ENCODE measurements around the gene SP9. TPM values are rescaled to one million over a fixed set of nuclear protein-coding genes. Genes with fewer than 3 reads are reported as not detected.

SP9 gene
- total RNA-seq, 1 donor from 2014 or later: not detected

- H3K27me3 Mint-ChIP-seq: peaks cover 92% of the 10 kb centered on the region
- no peak overlapping the region for H3K4me3 Mint-ChIP-seq (ENCODE audit: low read depth)
- H3K9me3 Mint-ChIP-seq (ENCODE audit: low read depth): no peaks in the 10 kb centered on the region
- DNase-seq (ENCODE audit: low spot score, unreplicated experiment): no peak
- no peaks in the 10 kb centered on the region for H3K36me3 Mint-ChIP-seq (ENCODE audit: insufficient read depth)
- no peak for TF ChIP-seq CTCF (IDR thresholded peaks at IDR 0.05; ENCODE audit: unreplicated experiment)
- H3K27ac Mint-ChIP-seq: no peak overlapping the region
- peaks cover 19% of the 10 kb centered on the region for H3K4me1 Mint-ChIP-seq (ENCODE audit: low read depth)
These were observed 3.7 kb upstream of the SP9 start for GRCh38 chr2:174330945-174331594.

GRCh38 chr2:174331595-174332216 is 3.0 kb upstream of the SP9 start:
- Mint-ChIP-seq H3K36me3 (ENCODE audit: insufficient read depth) (no peaks in the 10 kb centered on the region), H3K4me3 (ENCODE audit: low read depth) (no peak overlapping the region), H3K27ac (peak overlapping the region; percentile 27), H3K4me1 (ENCODE audit: low read depth) (peaks cover 18% of the 10 kb centered on the region), H3K9me3 (ENCODE audit: low read depth) (no peaks in the 10 kb centered on the region), H3K27me3 (peaks cover 88% of the 10 kb centered on the region)
- DNase-seq (ENCODE audit: low spot score, unreplicated experiment): no peak
- no peak for TF ChIP-seq CTCF (IDR thresholded peaks at IDR 0.05; ENCODE audit: unreplicated experiment)

GRCh38 chr2:174332217-174332963 is 2.4 kb upstream of the SP9 start:
- Mint-ChIP-seq H3K4me1 (ENCODE audit: low read depth) (peaks cover 13% of the 10 kb centered on the region), H3K4me3 (ENCODE audit: low read depth) (no peak overlapping the region), H3K36me3 (ENCODE audit: insufficient read depth) (no peaks in the 10 kb centered on the region), H3K9me3 (ENCODE audit: low read depth) (no peaks in the 10 kb centered on the region), H3K27ac (peak overlapping the region; percentile 27), H3K27me3 (peaks cover 86% of the 10 kb centered on the region)
- DNase-seq (ENCODE audit: low spot score, unreplicated experiment): no peak
- peak; percentile 28 for TF ChIP-seq CTCF (IDR thresholded peaks at IDR 0.05; ENCODE audit: unreplicated experiment)

- no peak for TF ChIP-seq CTCF (IDR thresholded peaks at IDR 0.05; ENCODE audit: unreplicated experiment)
- no peak overlapping the region for H3K4me3 Mint-ChIP-seq (ENCODE audit: low read depth)
- peaks cover 86% of the 10 kb centered on the region for H3K27me3 Mint-ChIP-seq
- no peak for DNase-seq (ENCODE audit: low spot score, unreplicated experiment)
- peaks cover 14% of the 10 kb centered on the region for H3K4me1 Mint-ChIP-seq (ENCODE audit: low read depth)
- no peaks in the 10 kb centered on the region for H3K9me3 Mint-ChIP-seq (ENCODE audit: low read depth)
- H3K36me3 Mint-ChIP-seq (ENCODE audit: insufficient read depth): no peaks in the 10 kb centered on the region
- no peak overlapping the region for H3K27ac Mint-ChIP-seq
These were observed 1.8 kb upstream of the SP9 start for GRCh38 chr2:174333017-174333371.

- Mint-ChIP-seq H3K27me3 (peaks cover 85% of the 10 kb centered on the region), H3K4me1 (ENCODE audit: low read depth) (peaks cover 13% of the 10 kb centered on the region), H3K9me3 (ENCODE audit: low read depth) (no peaks in the 10 kb centered on the region), H3K27ac (no peak overlapping the region), H3K4me3 (ENCODE audit: low read depth) (no peak overlapping the region), H3K36me3 (ENCODE audit: insufficient read depth) (no peaks in the 10 kb centered on the region)
- DNase-seq (ENCODE audit: low spot score, unreplicated experiment): no peak
- TF ChIP-seq CTCF (IDR thresholded peaks at IDR 0.05; ENCODE audit: unreplicated experiment): no peak
These were observed 1.1 kb upstream of the SP9 start for GRCh38 chr2:174333372-174334277.

Data from progenitor cell of endocrine pancreas (in vitro differentiated cells).